ENCODE data around the gene RPL31. TPM values are rescaled to one million over a fixed set of nuclear protein-coding genes. Genes with fewer than 3 reads are reported as not detected.
A peak's percentile ranks its signal among the peaks of the same experiment; 100 is the strongest.
"Not testable (repeated sequence)": the region's sequence is repeated elsewhere in the genome, so short reads cannot be mapped to it uniquely, and the experiment has no call there.

RPL31 gene
- total and polyA plus RNA-seq, 12 donors: 413 to 4,491 (median 1,112) TPM

DNA sequence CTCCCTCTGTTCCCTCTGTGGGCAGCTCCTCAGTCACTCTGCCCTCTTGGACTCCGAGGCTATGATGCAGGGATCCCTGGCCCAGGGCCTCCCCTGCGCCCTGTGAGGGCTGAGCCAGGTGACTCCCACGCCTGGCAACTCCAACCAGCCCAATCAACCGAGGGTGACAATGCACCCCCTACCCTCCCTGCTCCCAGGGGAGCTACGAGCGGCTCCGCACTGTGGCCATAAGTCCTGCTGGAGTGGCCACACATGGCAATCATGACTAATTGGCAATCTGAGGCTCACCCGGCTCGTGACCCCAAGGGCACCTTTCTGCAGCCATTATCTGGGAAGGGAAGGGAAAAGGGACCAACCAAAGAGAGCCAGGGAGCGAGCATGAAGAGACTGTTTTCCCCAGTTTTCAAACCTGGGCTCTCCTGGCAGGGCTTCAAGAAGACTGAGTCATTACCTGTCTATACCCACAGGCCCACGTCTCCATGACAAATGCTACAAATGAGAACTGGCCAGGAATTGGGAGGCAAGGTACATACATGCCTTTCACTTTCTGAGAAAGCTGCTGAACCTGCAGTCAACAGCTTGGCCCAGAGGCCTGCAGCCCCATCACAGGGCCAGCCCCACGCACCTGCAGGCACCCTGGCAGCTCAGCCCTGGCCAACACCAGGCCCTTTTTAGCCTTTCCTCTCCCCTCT lies 45.1 kb downstream of the RPL31 start:
- WGBS, 4 donors: 80 to 92% (median 85%) methylated on average over 11 to 12 of the region's 12 CpGs
- peak in 1 of 7 donors; percentile 43 for DNase-seq
- H3K9me3 ChIP-seq (replicated peaks in 1 of 3): no peaks in the 10 kb centered on the region
- H3K4me3 ChIP-seq: no peak overlapping the region
- H3K27ac ChIP-seq: no peak overlapping the region
- no peaks in the 10 kb centered on the region for H3K4me1 ChIP-seq (replicated peaks in 1 of 2)
- no peaks in the 10 kb centered on the region for H3K36me3 ChIP-seq (replicated peaks in 1 of 2)
- intact Hi-C loops (cut with DNase I): no loop called here
- TF ChIP-seq, protein P1, sequence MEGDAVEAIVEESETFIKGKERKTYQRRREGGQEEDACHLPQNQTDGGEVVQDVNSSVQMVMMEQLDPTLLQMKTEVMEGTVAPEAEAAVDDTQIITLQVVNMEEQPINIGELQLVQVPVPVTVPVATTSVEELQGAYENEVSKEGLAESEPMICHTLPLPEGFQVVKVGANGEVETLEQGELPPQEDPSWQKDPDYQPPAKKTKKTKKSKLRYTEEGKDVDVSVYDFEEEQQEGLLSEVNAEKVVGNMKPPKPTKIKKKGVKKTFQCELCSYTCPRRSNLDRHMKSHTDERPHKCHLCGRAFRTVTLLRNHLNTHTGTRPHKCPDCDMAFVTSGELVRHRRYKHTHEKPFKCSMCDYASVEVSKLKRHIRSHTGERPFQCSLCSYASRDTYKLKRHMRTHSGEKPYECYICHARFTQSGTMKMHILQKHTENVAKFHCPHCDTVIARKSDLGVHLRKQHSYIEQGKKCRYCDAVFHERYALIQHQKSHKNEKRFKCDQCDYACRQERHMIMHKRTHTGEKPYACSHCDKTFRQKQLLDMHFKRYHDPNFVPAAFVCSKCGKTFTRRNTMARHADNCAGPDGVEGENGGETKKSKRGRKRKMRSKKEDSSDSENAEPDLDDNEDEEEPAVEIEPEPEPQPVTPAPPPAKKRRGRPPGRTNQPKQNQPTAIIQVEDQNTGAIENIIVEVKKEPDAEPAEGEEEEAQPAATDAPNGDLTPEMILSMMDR (IDR thresholded peaks at IDR 0.05): no peak
- no peak for TF ChIP-seq POLR2A (IDR thresholded peaks at IDR 0.05)
- no peaks in the 10 kb centered on the region for H3K27me3 ChIP-seq

DNA sequence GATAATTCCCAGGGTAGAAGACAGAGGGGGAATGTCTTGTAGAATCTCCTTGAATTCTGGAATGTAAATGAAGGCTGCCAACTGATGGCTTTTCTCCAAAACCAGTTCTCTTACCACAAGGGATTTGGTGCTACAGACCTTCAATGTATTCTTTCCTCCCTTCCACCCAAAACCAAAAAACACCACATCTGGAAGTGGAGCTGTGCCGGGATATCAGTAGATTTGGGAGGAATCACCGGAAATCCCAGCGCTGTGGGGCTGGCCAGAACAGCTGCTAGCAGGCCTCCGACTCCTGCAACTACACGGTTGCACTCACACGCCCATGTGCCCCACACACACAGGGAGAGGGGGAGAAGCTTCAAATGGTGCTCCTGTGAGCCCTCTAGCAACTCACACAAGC lies 45.7 kb downstream of the RPL31 start:
- no peak for DNase-seq

DNA sequence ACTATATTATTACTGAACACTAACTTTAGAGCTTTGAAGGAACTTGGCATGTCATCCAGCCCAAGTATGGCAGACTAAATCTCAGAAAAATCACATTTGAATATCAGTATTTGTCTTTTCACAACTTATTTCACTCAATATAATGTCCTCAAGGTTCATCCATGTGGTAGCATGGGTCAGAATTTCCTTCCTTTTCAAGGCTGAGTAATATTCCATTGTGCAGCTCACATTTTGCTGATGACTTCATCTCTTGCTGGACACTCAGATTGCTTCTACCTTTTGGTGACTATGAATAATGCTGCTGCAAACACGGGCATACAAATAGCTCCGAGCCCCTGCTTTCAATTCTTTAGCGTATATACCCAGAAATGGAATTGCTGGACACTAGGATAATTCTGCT lies 46.7 kb downstream of the RPL31 start:
- no peaks in the 10 kb centered on the region for H3K36me3 ChIP-seq (replicated peaks in 1 of 2)
- WGBS, 4 donors: 65 to 98% (median 91%) methylated on average over 3 of the region's 3 CpGs
- H3K27me3 ChIP-seq: no peaks in the 10 kb centered on the region
- no peak for DNase-seq
- intact Hi-C loops (cut with DNase I): no loop called here
- no peaks in the 10 kb centered on the region for H3K9me3 ChIP-seq (replicated peaks in 1 of 3)
- no peak overlapping the region for H3K27ac ChIP-seq
- TF ChIP-seq POLR2A (IDR thresholded peaks at IDR 0.05): no peak
- TF ChIP-seq, protein P1 (IDR thresholded peaks at IDR 0.05): no peak
- no peaks in the 10 kb centered on the region for H3K4me1 ChIP-seq (replicated peaks in 1 of 2)
- H3K4me3 ChIP-seq: no peak overlapping the region

More for the DNA sequence above, 45.7 kb downstream of the RPL31 start:
- Histone ChIP-seq H3K27ac (no peak overlapping the region), H3K36me3 (replicated peaks in 1 of 2) (no peaks in the 10 kb centered on the region), H3K27me3 (no peaks in the 10 kb centered on the region), H3K9me3 (replicated peaks in 1 of 3) (no peaks in the 10 kb centered on the region), H3K4me3 (no peak overlapping the region), H3K4me1 (replicated peaks in 1 of 2) (no peaks in the 10 kb centered on the region)
- intact Hi-C loops (cut with DNase I): no loop called here
- WGBS, 4 donors: 85 to 90% (median 88%) methylated on average over 4 to 6 of the region's 6 CpGs
- TF ChIP-seq POLR2A (IDR thresholded peaks at IDR 0.05): no peak

DNA sequence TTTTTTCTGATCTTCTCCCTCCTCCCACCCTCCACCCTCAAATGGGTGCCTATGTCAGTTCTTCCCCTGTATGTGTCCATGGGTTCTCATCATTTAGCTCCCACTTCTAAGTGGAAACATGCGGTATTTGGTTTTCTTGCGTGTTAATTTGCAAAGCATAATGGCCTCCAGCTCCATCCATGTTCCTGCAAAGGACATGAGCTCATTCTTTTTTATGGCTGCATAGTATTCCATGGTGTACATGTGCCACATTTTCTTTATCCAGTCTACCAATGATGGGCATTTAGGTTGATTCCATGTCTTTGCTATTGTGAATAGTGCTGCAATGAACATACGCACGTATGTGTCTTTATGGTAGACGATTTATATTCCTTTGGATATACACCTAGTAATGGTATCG lies 48.8 kb downstream of the RPL31 start:
- H3K36me3 ChIP-seq (replicated peaks in 1 of 2); intact Hi-C loops (cut with DNase I): not testable (repeated sequence)
- 94 to 98% (median 95%) methylated on average over 6 of the region's 6 CpGs for WGBS, 4 donors

DNA sequence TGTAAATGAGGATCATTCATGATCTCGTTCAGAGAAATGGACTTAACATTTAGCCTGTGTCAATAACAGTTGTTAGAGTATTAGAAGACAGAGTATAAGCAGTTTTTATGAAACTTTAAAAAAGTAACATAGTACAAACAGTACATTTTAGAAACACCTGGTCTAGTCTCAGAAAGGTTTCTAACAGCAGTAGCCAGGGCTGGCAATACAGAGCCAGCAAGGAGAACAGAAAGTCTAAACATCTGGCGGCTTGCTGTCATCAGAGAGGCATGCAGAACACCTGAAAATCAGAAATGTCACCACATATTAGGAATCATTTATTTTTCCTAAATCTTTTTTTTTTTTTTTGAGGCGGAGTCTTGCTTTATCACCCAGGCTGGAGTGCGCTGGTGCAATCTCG lies 50.1 kb downstream of the RPL31 start:
- H3K27me3 ChIP-seq: no peaks in the 10 kb centered on the region
- intact Hi-C loops (cut with DNase I): no loop called here
- whole genome bisulfite sequencing, 4 donors: 95 to 100% (median 97%) methylated on average over 5 of the region's 5 CpGs
- no peak overlapping the region for H3K27ac ChIP-seq
- TF ChIP-seq, protein P1 (IDR thresholded peaks at IDR 0.05): no peak
- TF ChIP-seq POLR2A (IDR thresholded peaks at IDR 0.05): no peak
- no peak for DNase-seq
- H3K4me1 ChIP-seq (replicated peaks in 1 of 2): no peaks in the 10 kb centered on the region
- H3K4me3 ChIP-seq: no peak overlapping the region
- H3K9me3 ChIP-seq (replicated peaks in 1 of 3): no peaks in the 10 kb centered on the region
- H3K36me3 ChIP-seq (replicated peaks in 1 of 2): peaks cover 0 to under 1% of the 10 kb centered on the region in 2 donors

More for the DNA sequence above, 48.8 kb downstream of the RPL31 start:
- not testable (repeated sequence) for H3K4me1 ChIP-seq (replicated peaks in 1 of 2); H3K9me3 ChIP-seq (replicated peaks in 1 of 3); DNase-seq; H3K27ac ChIP-seq; H3K27me3 ChIP-seq; H3K4me3 ChIP-seq

Measured in adrenal gland (tissue), 12 donors.